HepG2 (cell line): Measurements from ENCODE around the gene TGM6. TPM values are rescaled to one million over a fixed set of nuclear protein-coding genes. Genes with fewer than 3 reads are reported as not detected.

Experiments used
- ATAC-seq: fragments of 200-7000 bp; cut with Tn5 transposase; 3 replicates; pipeline ENCODE4 v1.9.1; 2020; ENCODE audit warnings: mild to moderate bottlenecking, moderate library complexity
- BruUV-seq: library from RNA; stranded (reverse); fragments of 400-500 nt; replicated peaks from 2 replicates; lab custom pipeline; 2021; lab: Mats Ljungman, UMichigan
- CTCF ChIA-PET: fragments of 300-600 bp; formaldehyde crosslinking; extraction: SDS; loops from one replicate; lab custom pipeline; 2021; ENCODE audit warnings: low total read pairs, inconsistent platforms, low intra/inter-chr PET ratio; lab: Yijun Ruan, JAX
- POLR2A ChIA-PET: fragments of 350-600 bp; sonication (Branson Sonifier 250); formaldehyde crosslinking; loops from one replicate; lab custom pipeline; 2020; ENCODE audit warnings: antibody characterized with exemption, inconsistent platforms; lab: Yijun Ruan, JAX
- DNase-seq: peaks from one replicate; pipeline ENCODE4 v3.0.0-alpha.2; 2015; ENCODE audit warnings: low spot score
- FAIRE-seq: peaks from 3 replicates; lab custom pipeline; 2011; peaks lifted over from hg19 to GRCh38; lab: Jason Lieb, UNC
- H2AFZ ChIP-seq: one replicate; pipeline ENCODE4 v1.6.1; 2011; ENCODE audit warnings: low read length, inconsistent platforms
- H3K27ac ChIP-seq: fragments of 300-600 bp; 3 replicates; pipeline ENCODE4 v1.8.0; 2011; ENCODE audit warnings: mixed run types, mild to moderate bottlenecking, mixed read lengths, low read length, inconsistent platforms; ENCODE audit not compliant: insufficient read depth; ENCODE audit errors: extremely low read length
- H3K27me3 ChIP-seq, 2 experiments: fragments of 200-600 bp in 1 of 2; 2 replicates in 1 of 2; 3 replicates in 1 of 2; pipeline versions ENCODE4 v1.6.0 to v1.8.0; 2011; ENCODE audit warnings: low read length in 2 of 2, mild to moderate bottlenecking in 2 of 2, moderate library complexity in 2 of 2, inconsistent platforms in 1 of 2; ENCODE audit not compliant: insufficient read depth in 2 of 2, control insufficient read depth in 1 of 2
- H3K36me3 ChIP-seq, 2 experiments: fragments of 200-600 bp in 1 of 2; replicated peaks in 1 of 2; 2 replicates in 1 of 2; 3 replicates in 1 of 2; pipeline versions ENCODE4 v1.5.1 to v1.8.0; 2011; ENCODE audit warnings: low read length in 2 of 2, inconsistent platforms in 1 of 2; ENCODE audit not compliant: insufficient read depth in 2 of 2, control insufficient read depth in 1 of 2
- H3K4me1 ChIP-seq: 2 replicates; pipeline ENCODE4 v1.5.1; 2012; ENCODE audit warnings: low read length, inconsistent platforms; ENCODE audit not compliant: insufficient read depth
- H3K4me2 ChIP-seq: 2 replicates; pipeline ENCODE4 v1.6.0; 2011; ENCODE audit warnings: low read depth, low read length, inconsistent platforms
- H3K4me3 ChIP-seq, 3 experiments: fragments of 200-600 bp in 1 of 3; sonication (generic), shearing (Covaris generic) in 1 of 3; replicated peaks in 1 of 3; 2 replicates each; pipeline ENCODE4 v1.5.1; 2011 to 2016; ENCODE audit warnings: low read length in 3 of 3, inconsistent platforms in 2 of 3, low read depth in 2 of 3, mild to moderate bottlenecking in 2 of 3, control low read depth in 1 of 3, mixed read lengths in 1 of 3; ENCODE audit not compliant: insufficient read depth in 1 of 3
- H3K79me2 ChIP-seq: one replicate; pipeline ENCODE4 v1.6.1; 2011; ENCODE audit warnings: low read length, inconsistent platforms; ENCODE audit not compliant: insufficient read depth
- H3K9ac ChIP-seq: 2 replicates; pipeline ENCODE4 v1.6.0; 2011; ENCODE audit warnings: mild to moderate bottlenecking, low read depth, low read length, inconsistent platforms; ENCODE audit not compliant: insufficient read depth
- H3K9me3 ChIP-seq: 2 replicates; pipeline ENCODE4 v1.5.1; 2012; ENCODE audit warnings: mild to moderate bottlenecking, low read length
- H4K20me1 ChIP-seq: 2 replicates; pipeline ENCODE4 v1.6.0; 2011; ENCODE audit warnings: inconsistent platforms, mild to moderate bottlenecking, low read length, moderate library complexity; ENCODE audit not compliant: insufficient read depth
- CREBL2 ChIP-seq: sonication (generic); formaldehyde crosslinking; IDR thresholded peaks from 2 replicates; pipeline ENCODE4 v1.8.1; 2023; ENCODE audit warnings: missing genetic modification reagents, mild to moderate bottlenecking, borderline replicate concordance
- IKZF1 ChIP-seq: fragments of 450-650 bp; IDR thresholded peaks from 2 replicates; pipeline ENCODE4 v1.7.1; 2016
- PCBP1 ChIP-seq: fragments of 200-400 bp; formaldehyde crosslinking; IDR thresholded peaks from 2 replicates; pipeline ENCODE4 v1.6.1; 2017; ENCODE audit warnings: mild to moderate bottlenecking, low read depth, low read length, borderline replicate concordance
- SNAI1 ChIP-seq: sonication (generic); formaldehyde crosslinking; IDR thresholded peaks from 2 replicates; pipeline ENCODE4 v1.5.0; 2020; ENCODE audit warnings: mild to moderate bottlenecking, missing genetic modification reagents, borderline replicate concordance
- ZNF660 ChIP-seq: sonication (generic); formaldehyde crosslinking; IDR thresholded peaks from 2 replicates; pipeline ENCODE4 v1.5.1; 2020; ENCODE audit warnings: mild to moderate bottlenecking, low read depth, missing genetic modification reagents, borderline replicate concordance
- WGBS: methylation state at CpG from one replicate; pipeline ENCODE4 v1.1.6; 2017; ENCODE audit warnings: low lambda C conversion rate; 5-methylcytosine and 5-hydroxymethylcytosine counted together
- in situ Hi-C: cut with HindIII; loops from 2 replicates; pipeline ENCODE4 v1.10.0; 2017; ENCODE audit warnings: low pct_unique_long_range_greater_than_20kb; ENCODE audit not compliant: extremely low pct_ligation_motif_present
- intact Hi-C: fragments of 100-400 bp; cut with micrococcal nuclease; formaldehyde crosslinking; loops from one replicate; pipeline ENCODE4 v1.10.0; 2022; ENCODE audit not compliant: unreplicated experiment
- polyA plus RNA-seq, 8 experiments: library from polyadenylated mRNA; depleted of rRNA in 3 of 8; stranded (reverse) in 7 of 8; unstranded in 1 of 8; fragments of >200 nt; fragmentation: Illumina TruSeq in 4 of 8; extraction: Trizol in 4 of 8; gene quantifications; 2 replicates each; pipeline versions ENCODE4 v1.2.1 to v1.2.3, GENCODE V29; 2011 to 2016; ENCODE audit warnings: low read depth in 4 of 8, missing spikeins in 1 of 8, mixed read lengths in 1 of 8; ENCODE audit not compliant: insufficient read depth in 1 of 8
- total RNA-seq, 5 experiments: library from RNA; depleted of rRNA; stranded (reverse); fragments of >200 nt; fragmentation: Illumina TruSeq; extraction: Trizol; gene quantifications; 2 replicates each; pipeline ENCODE4 v1.2.3, GENCODE V29; 2016; ENCODE audit warnings: low read depth in 1 of 5
- TF ChIP-seq, protein P1 (sequence below), 2 experiments: fragments of 450-650 bp in 1 of 2; sonication (generic) in 1 of 2; formaldehyde crosslinking; IDR thresholded peaks; 2 replicates each; pipeline versions ENCODE4 v1.5.0 to v1.8.0; 2020 to 2022; ENCODE audit warnings: mild to moderate bottlenecking in 1 of 2, missing genetic modification reagents in 1 of 2
- TF ChIP-seq, protein P2 (sequence below): sonication (generic); formaldehyde crosslinking; IDR thresholded peaks from 2 replicates; pipeline ENCODE4 v1.8.0; 2022; ENCODE audit warnings: mild to moderate bottlenecking, missing genetic modification reagents, moderate library complexity

The TGM6 gene
- total and polyA plus RNA-seq, 2 of the 13 experiments (the other 11 are each of a cell fraction or from before 2014, with no cell fraction given): not detected

DNA sequence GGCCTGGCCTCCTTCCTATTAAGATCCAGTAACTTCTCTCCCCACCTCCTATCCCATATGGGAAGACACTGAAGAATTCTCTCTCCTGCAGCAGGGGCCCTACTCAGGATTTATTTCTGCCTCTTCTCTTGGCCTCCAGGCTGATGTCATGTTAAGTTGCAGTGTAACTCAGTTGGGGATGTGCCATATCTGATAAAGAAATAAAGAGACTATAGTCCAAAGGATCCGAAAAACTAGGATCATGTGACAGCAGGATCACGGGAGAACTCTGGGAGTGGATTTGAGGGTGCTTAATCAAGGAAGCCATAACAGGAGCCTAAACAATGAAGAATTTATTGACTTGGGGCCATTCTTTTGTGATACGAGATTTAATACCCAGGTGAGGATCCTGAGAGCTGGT, 38.5 kb upstream of the TGM6 start:
- no peak overlapping the region for H3K9ac ChIP-seq
- intact Hi-C loops: no loop called here
- ChIA-PET CTCF (no interaction called here), POLR2A (no interaction called here)
- no peaks in the 10 kb centered on the region for H3K4me1 ChIP-seq
- TF ChIP-seq, protein P1, sequence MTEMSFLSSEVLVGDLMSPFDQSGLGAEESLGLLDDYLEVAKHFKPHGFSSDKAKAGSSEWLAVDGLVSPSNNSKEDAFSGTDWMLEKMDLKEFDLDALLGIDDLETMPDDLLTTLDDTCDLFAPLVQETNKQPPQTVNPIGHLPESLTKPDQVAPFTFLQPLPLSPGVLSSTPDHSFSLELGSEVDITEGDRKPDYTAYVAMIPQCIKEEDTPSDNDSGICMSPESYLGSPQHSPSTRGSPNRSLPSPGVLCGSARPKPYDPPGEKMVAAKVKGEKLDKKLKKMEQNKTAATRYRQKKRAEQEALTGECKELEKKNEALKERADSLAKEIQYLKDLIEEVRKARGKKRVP (CRISPR knock-in tag; IDR thresholded peaks at IDR 0.05): no peak
- TF ChIP-seq, protein P2, sequence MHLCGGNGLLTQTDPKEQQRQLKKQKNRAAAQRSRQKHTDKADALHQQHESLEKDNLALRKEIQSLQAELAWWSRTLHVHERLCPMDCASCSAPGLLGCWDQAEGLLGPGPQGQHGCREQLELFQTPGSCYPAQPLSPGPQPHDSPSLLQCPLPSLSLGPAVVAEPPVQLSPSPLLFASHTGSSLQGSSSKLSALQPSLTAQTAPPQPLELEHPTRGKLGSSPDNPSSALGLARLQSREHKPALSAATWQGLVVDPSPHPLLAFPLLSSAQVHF (CRISPR knock-in tag): no peak
- TF ChIP-seq SNAI1 (no peak), PCBP1 (no peak), IKZF1 (no peak), CREBL2 (no peak), ZNF660 (no peak)
- peaks cover 0 to 9% of the 10 kb centered on the region in 2 experiments; a peak in 4 of 5 replicates for H3K27me3 ChIP-seq
- FAIRE-seq (no peak), DNase-seq (no peak), ATAC-seq (no peak)
- 3% methylated on average over 3 of the region's 3 CpGs for WGBS
- no peaks in the 10 kb centered on the region for H3K79me2 ChIP-seq
- no peak overlapping the region for H2AFZ ChIP-seq
- no peaks in the 10 kb centered on the region for H4K20me1 ChIP-seq
- no peaks in the 10 kb centered on the region for H3K36me3 ChIP-seq
- no peak overlapping the region for H3K4me3 ChIP-seq
- no peak overlapping the region for H3K27ac ChIP-seq
- 0 out of 2 replicates have a peak, but pooled peaks cover under 1% of the 10 kb centered on the region for H3K9me3 ChIP-seq
- no TSS peak for BruUV-seq
- no peak overlapping the region for H3K4me2 ChIP-seq
- in situ Hi-C loops: no loop called here
